ENCODE data around the gene ZSWIM1. TPM values are rescaled to one million over a fixed set of nuclear protein-coding genes. Genes with fewer than 3 reads are reported as not detected.
A peak's percentile ranks its signal among the peaks of the same experiment; 100 is the strongest.

Gene ZSWIM1
- total RNA-seq, 1 donor from 2014 or later: 7.9 TPM

GRCh38 chr20:45834797-45835161 lies 46.2 kb upstream of the ZSWIM1 start:
- peaks cover 41% of the 10 kb centered on the region for H3K4me1 Mint-ChIP-seq (ENCODE audit: low read depth)
- DNase-seq (ENCODE audit: low spot score): peak; percentile 72
- H3K36me3 Mint-ChIP-seq (ENCODE audit: low read depth): peaks cover 1% of the 10 kb centered on the region
- H3K27ac Mint-ChIP-seq (ENCODE audit: unreplicated experiment): peak overlapping the region; percentile 49
- peak overlapping the region; percentile 89 for H3K4me3 Mint-ChIP-seq (ENCODE audit: unreplicated experiment)
- no peak for TF ChIP-seq CTCF (IDR thresholded peaks at IDR 0.05)
- H3K27me3 Mint-ChIP-seq (ENCODE audit: low read depth): no peaks in the 10 kb centered on the region
- no peaks in the 10 kb centered on the region for H3K9me3 Mint-ChIP-seq (ENCODE audit: low read depth)

GRCh38 chr20:45835329-45835765 lies 45.7 kb upstream of the ZSWIM1 start:
- Mint-ChIP-seq H3K27ac (ENCODE audit: unreplicated experiment) (peak overlapping the region; percentile 61), H3K27me3 (ENCODE audit: low read depth) (no peaks in the 10 kb centered on the region), H3K9me3 (ENCODE audit: low read depth) (no peaks in the 10 kb centered on the region), H3K4me3 (ENCODE audit: unreplicated experiment) (peak overlapping the region; percentile 89), H3K36me3 (ENCODE audit: low read depth) (peaks cover 1% of the 10 kb centered on the region), H3K4me1 (ENCODE audit: low read depth) (peaks cover 40% of the 10 kb centered on the region)
- no peak for DNase-seq (ENCODE audit: low spot score)
- no peak for TF ChIP-seq CTCF (IDR thresholded peaks at IDR 0.05)

GRCh38 chr20:45835825-45836224 lies 45.2 kb upstream of the ZSWIM1 start:
- Mint-ChIP-seq H3K27ac (ENCODE audit: unreplicated experiment) (peak overlapping the region; percentile 61), H3K36me3 (ENCODE audit: low read depth) (peaks cover 1% of the 10 kb centered on the region), H3K27me3 (ENCODE audit: low read depth) (no peaks in the 10 kb centered on the region), H3K9me3 (ENCODE audit: low read depth) (no peaks in the 10 kb centered on the region), H3K4me1 (ENCODE audit: low read depth) (peaks cover 39% of the 10 kb centered on the region), H3K4me3 (ENCODE audit: unreplicated experiment) (peak overlapping the region; percentile 89)
- TF ChIP-seq CTCF (IDR thresholded peaks at IDR 0.05): no peak
- no peak for DNase-seq (ENCODE audit: low spot score)

GRCh38 chr20:45836841-45837240 lies 44.2 kb upstream of the ZSWIM1 start:
- H3K27ac Mint-ChIP-seq (ENCODE audit: unreplicated experiment): peak overlapping the region; percentile 14
- no peaks in the 10 kb centered on the region for H3K9me3 Mint-ChIP-seq (ENCODE audit: low read depth)
- H3K36me3 Mint-ChIP-seq (ENCODE audit: low read depth): peaks cover 1% of the 10 kb centered on the region
- no peaks in the 10 kb centered on the region for H3K27me3 Mint-ChIP-seq (ENCODE audit: low read depth)
- no peak for DNase-seq (ENCODE audit: low spot score)
- peaks cover 39% of the 10 kb centered on the region for H3K4me1 Mint-ChIP-seq (ENCODE audit: low read depth)
- TF ChIP-seq CTCF (IDR thresholded peaks at IDR 0.05): no peak
- no peak overlapping the region for H3K4me3 Mint-ChIP-seq (ENCODE audit: unreplicated experiment)

- Mint-ChIP-seq H3K27me3 (ENCODE audit: low read depth) (no peaks in the 10 kb centered on the region), H3K36me3 (ENCODE audit: low read depth) (peaks cover 7% of the 10 kb centered on the region), H3K4me3 (ENCODE audit: unreplicated experiment) (no peak overlapping the region), H3K9me3 (ENCODE audit: low read depth) (no peaks in the 10 kb centered on the region), H3K27ac (ENCODE audit: unreplicated experiment) (no peak overlapping the region), H3K4me1 (ENCODE audit: low read depth) (peaks cover 21% of the 10 kb centered on the region)
- DNase-seq (ENCODE audit: low spot score): no peak
- no peak for TF ChIP-seq CTCF (IDR thresholded peaks at IDR 0.05)
Observed at GRCh38 chr20:45840700-45841198, 40.3 kb upstream of the ZSWIM1 start.
